Measurements from ENCODE around the gene COL6A1.

The COL6A1 gene

DNA sequence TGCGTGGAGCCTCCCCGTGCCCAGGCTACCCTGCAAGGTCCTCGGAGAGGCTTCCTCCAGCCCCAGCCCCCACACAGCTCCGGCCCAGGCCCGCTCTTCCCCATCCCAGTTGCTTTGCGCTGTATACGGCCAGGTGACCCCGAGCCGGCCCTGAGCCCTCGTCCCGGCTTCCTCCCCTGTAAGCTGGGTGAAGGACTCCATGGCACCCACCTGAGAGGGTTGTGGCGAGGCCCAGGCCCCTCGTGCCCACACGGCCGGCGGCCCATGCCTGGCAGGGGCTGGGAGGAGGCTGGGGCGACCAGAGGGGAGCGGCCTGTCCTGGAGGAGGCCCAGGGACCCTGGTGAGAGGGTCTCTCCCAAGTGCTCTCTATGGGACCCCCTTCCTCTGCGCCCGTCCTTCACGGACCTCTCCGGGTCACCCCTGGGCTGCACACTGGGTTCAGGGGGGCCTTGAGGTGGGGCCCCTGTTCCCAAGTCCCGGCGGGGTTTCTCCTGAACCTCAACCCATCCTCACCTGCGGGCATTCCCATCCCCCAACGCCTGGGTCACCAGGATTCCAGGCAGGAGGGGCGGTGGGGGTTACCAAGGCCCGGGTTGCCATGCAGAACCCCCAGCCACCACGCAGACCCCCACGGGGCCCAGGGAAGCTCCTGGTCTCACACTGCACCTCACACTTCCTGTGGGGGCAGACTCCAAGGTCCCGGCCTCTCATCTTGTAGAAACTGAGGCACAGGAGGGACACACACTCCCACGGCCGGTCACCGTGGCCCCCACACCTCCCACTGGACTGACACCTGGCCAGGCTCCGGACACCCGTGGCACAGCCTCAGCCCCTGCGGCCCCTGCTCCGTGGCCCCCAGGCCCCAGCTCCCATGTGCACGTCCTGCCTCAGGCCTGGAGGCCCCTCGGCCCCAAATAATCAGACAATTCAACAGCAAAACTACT is 25.2 kb downstream of the COL6A1 start:
- intact Hi-C loops (cut with DNase I; ENCODE audit: low total_unique reads): no loop called here
- H3K9me3 ChIP-seq: no peaks in the 10 kb centered on the region
- no peak overlapping the region for H3K4me3 ChIP-seq
- H3K27ac ChIP-seq: no peak overlapping the region
- peaks cover 19 to 33% (median 31%) of the 10 kb centered on the region in 3 donors for H3K36me3 ChIP-seq
- DNase-seq: no peak
- TF ChIP-seq, protein P1, sequence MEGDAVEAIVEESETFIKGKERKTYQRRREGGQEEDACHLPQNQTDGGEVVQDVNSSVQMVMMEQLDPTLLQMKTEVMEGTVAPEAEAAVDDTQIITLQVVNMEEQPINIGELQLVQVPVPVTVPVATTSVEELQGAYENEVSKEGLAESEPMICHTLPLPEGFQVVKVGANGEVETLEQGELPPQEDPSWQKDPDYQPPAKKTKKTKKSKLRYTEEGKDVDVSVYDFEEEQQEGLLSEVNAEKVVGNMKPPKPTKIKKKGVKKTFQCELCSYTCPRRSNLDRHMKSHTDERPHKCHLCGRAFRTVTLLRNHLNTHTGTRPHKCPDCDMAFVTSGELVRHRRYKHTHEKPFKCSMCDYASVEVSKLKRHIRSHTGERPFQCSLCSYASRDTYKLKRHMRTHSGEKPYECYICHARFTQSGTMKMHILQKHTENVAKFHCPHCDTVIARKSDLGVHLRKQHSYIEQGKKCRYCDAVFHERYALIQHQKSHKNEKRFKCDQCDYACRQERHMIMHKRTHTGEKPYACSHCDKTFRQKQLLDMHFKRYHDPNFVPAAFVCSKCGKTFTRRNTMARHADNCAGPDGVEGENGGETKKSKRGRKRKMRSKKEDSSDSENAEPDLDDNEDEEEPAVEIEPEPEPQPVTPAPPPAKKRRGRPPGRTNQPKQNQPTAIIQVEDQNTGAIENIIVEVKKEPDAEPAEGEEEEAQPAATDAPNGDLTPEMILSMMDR (IDR thresholded peaks at IDR 0.05): no peak
- no peaks in the 10 kb centered on the region for H3K27me3 ChIP-seq
- H3K4me1 ChIP-seq: no peaks in the 10 kb centered on the region

DNA sequence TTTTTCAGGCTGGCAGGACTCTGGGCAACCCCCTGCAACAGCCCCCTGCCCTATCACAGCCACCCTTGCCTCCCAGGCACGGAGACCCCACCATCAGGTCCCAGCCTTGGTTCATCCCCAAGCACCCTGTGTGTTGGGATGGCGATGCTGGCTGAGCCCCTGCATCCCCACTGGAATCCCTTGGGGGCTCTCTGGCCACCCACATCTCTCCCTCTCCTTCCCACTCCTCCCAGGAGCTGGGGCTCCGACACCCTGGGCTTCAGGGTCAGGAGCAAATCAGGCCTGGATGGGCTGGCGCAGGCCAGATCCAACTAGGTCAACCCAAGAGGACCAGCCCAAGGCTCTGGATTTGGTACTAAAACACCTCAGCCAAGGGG is 25.9 kb downstream of the COL6A1 start:
- no peak overlapping the region for H3K27ac ChIP-seq
- peaks cover 14 to 27% (median 24%) of the 10 kb centered on the region in 3 donors for H3K36me3 ChIP-seq
- no peaks in the 10 kb centered on the region for H3K27me3 ChIP-seq
- intact Hi-C loops (cut with DNase I; ENCODE audit: low total_unique reads): no loop called here
- H3K9me3 ChIP-seq: no peaks in the 10 kb centered on the region
- no peak for DNase-seq
- no peaks in the 10 kb centered on the region for H3K4me1 ChIP-seq
- no peak overlapping the region for H3K4me3 ChIP-seq
- TF ChIP-seq, protein P1 (IDR thresholded peaks at IDR 0.05): no peak

DNA sequence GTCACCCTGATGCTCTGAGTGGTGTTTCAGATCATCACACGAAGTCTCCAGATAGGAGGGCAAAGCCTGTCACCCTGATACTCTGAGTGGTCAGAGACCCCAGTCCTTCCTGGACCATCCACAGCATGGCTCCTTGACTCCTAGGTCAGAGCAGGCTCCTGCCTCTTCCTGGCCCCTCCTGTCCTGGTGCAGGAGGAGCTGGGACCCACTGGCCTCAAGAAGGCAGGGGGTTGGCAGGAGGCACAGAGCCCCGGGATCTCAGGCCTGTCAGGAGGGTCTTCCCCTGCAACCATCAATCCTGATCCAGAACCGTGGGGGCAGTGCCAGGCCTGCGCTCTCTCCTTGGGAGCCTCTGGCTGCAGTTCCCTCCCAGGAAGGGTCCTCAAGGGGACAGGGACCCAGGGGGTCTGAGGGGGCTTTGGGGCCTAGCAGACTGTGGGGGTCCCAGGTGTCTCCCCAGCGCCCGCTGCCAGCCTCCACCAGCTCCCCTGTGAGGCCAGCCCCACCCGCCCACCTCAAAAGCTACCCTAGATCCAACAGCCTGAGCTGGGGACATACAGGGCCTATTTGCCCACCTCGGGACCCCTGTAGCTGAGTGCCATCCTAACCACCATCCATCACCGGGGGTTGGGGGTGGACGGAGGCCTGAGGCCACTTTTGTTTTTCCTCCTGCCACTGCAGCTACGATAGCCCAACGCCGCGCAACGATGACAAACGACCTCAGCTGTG is 27.5 kb downstream of the COL6A1 start:
- intact Hi-C loops (cut with DNase I; ENCODE audit: low total_unique reads): no loop called here
- no peak for DNase-seq
- Histone ChIP-seq H3K27me3 (no peaks in the 10 kb centered on the region), H3K9me3 (no peaks in the 10 kb centered on the region), H3K27ac (no peak overlapping the region), H3K4me3 (no peak overlapping the region), H3K36me3 (peaks cover 0 to 11% (median 9%) of the 10 kb centered on the region in 3 donors), H3K4me1 (no peaks in the 10 kb centered on the region)
- TF ChIP-seq, protein P1 (IDR thresholded peaks at IDR 0.05): no peak

DNA sequence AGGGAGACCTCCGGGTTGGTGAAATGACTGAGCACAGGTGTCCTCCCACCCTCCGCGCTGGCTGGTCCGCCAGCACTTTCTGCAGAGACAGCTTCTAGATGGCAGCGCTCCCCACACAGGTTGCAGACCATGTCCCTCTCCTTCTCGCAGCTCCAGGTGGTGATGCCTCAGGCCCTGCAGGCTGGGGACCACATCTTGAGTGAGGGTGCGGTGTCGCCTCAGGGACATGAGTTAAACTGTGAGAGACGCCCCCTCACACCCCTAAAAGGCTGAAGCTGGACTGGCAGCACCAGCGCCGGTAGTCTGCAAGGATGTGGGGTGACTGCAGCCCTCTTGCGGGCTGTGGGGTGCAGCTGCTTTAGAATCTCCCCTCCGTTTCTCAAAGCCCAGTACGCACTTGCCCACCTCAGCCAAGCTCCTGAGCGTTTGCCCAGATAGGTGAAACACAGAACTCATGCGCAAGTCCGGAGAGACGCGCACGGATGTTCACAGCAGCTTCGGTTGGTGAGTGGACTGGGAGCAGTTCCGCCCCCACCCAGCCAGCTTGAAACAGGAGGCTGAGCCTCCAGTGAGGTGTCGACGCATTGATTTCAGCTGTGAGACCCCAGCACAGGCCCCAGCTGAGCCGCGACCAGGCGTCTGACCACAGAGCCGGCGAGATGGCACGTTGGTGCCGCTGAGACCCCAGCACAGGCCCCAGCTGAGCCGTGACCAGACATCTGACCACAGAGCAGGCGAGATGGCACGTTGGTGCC is 28.6 kb downstream of the COL6A1 start:
- TF ChIP-seq, protein P1 (IDR thresholded peaks at IDR 0.05): no peak
- DNase-seq: no peak

DNA sequence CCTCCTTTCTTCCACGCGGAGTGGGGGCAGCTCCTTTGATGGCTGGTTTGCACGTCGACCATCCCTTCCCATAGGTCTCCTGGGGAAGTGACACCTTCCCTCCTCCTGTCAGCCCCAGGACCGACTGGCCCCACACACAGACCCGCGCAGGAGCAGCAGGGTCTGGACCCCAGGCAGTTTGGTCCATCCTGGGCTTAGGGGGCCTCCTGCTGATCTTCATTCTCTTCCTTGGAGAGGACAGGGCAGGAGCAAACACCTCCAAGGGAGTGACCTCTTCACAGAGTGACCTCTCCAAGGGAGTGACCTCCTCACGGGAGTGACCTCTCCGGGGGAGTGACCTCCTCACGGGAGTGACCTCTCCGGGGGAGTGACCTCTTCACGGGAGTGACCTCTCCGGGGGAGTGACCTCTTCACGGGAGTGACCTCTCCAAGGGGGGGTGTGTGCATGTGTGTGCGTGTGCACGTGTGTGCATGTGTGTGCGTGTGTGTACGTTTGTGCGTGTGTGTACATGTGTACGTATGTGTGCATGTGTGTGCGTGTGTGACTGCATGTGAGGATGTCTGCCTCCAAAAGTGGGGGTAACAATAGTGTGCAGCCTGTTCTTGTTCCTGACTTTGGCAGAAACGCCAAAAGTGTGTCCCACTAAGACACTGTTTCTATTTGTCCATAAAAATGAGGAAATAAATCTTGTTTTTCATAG is 29.8 kb downstream of the COL6A1 start:
- no peaks in the 10 kb centered on the region for H3K27me3 ChIP-seq

More for the DNA sequence above, 28.6 kb downstream of the COL6A1 start:
- H3K27ac ChIP-seq: no peak overlapping the region
- H3K4me3 ChIP-seq: no peak overlapping the region
- intact Hi-C loops (cut with DNase I; ENCODE audit: low total_unique reads): no loop called here
- H3K36me3 ChIP-seq: peaks cover 0 to under 1% (median 0%) of the 10 kb centered on the region in 3 donors
- H3K4me1 ChIP-seq: no peaks in the 10 kb centered on the region
- H3K27me3 ChIP-seq: no peaks in the 10 kb centered on the region
- no peaks in the 10 kb centered on the region for H3K9me3 ChIP-seq

More for the DNA sequence above, 29.8 kb downstream of the COL6A1 start:
- TF ChIP-seq, protein P1 (IDR thresholded peaks at IDR 0.05): no peak
- Histone ChIP-seq H3K27ac (no peak overlapping the region), H3K4me3 (no peak overlapping the region), H3K4me1 (no peaks in the 10 kb centered on the region), H3K36me3 (no peaks in the 10 kb centered on the region), H3K9me3 (no peaks in the 10 kb centered on the region)
- intact Hi-C loops (cut with DNase I; ENCODE audit: low total_unique reads): no loop called here
- no peak for DNase-seq

All from tibial artery (tissue), 4 donors.